ENCODE results near the gene HS6ST1.

DNA sequence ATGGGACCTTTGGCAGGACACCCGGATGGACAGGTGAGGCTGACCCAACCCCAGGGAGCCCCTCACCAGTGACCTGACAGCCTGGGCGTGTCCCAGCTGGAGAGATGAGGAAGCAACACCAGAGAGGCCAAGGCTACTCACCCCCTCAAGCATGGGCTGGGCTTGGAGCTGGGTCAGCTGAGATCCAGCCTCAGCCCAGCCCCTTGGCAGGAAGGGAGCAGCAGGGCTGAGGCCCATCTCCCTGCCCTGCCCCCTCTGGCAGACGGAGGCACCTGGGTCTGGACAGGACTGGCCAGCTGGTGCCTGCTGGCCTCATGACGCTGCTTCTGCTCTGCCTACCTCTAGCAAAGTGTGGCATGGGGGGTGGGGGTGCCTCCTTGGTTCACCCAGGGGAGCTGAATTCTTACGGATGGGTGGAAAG is 37.8 kb downstream of the HS6ST1 start:
- TF ChIP-seq CTCF (conservative IDR thresholded peaks at IDR 0.05; ENCODE audit: low read depth, low read length) (no peak), EZH2 (IDR thresholded peaks at IDR 0.05; ENCODE audit: borderline replicate concordance, low read depth, low read length, poor library complexity, severe bottlenecking) (no peak)

All from A673 (cell line).